Left kidney (tissue), 8 donors: ENCODE results near the gene REEP1. TPM values are rescaled to one million over a fixed set of nuclear protein-coding genes. Genes with fewer than 3 reads are reported as not detected.

Source experiments
- DNase-seq: peaks from one replicate; pipeline ENCODE4 v3.0.0-alpha.2; 2013
- long read RNA-seq, 8 donors: transcript quantifications; one replicate each; lab custom pipeline, GENCODE V29; 2026
- polyA plus RNA-seq: library from polyadenylated mRNA; unstranded; fragments of 120-200 nt; gene quantifications from one replicate; pipeline ENCODE4 v1.2.1, GENCODE V29; 2013; ENCODE audit not compliant: insufficient read length

REEP1 gene
- 3.5 TPM for polyA plus RNA-seq
- long read RNA-seq, donor 1, partial matches to known transcripts = 0 of 1 reads
- long read RNA-seq, donor 1, other reads (novel, unspliced or antisense) = 0 of 1 reads
- long read RNA-seq, donor 2, partial matches to known transcripts = 22 of 24 reads
- long read RNA-seq, donor 2, other reads (novel, unspliced or antisense) = 0 of 24 reads
- long read RNA-seq, donor 3 = 0 reads
- long read RNA-seq, donor 4 = 0 reads
- long read RNA-seq, donor 5, partial matches to known transcripts = 0 of 2 reads
- long read RNA-seq, donor 5, other reads (novel, unspliced or antisense) = 0 of 2 reads
- long read RNA-seq, donor 6, partial matches to known transcripts = 0 of 1 reads
- long read RNA-seq, donor 6, other reads (novel, unspliced or antisense) = 0 of 1 reads
- long read RNA-seq, donor 7, partial matches to known transcripts = 0 of 1 reads
- long read RNA-seq, donor 7, other reads (novel, unspliced or antisense) = 0 of 1 reads
- long read RNA-seq, donor 8 = 0 reads

GRCh38 chr2:86337244-86337835 lies at the start of gene REEP1:
Gene REEP1, minus strand, starts transcription at chr2:86337626. Its CDS starts 116 bp downstream, at chr2:86337510.
- DNase-seq = no peak

- no peak for DNase-seq
Observed at GRCh38 chr2:86383844-86384243, 46.4 kb upstream of the REEP1 start.

GRCh38 chr2:86382698-86383097 lies 45.3 kb upstream of the REEP1 start:
- DNase-seq = no peak

- no peak for DNase-seq
Observed at GRCh38 chr2:86382108-86382507, 44.7 kb upstream of the REEP1 start.

- DNase-seq = no peak
Observed at GRCh38 chr2:86378469-86378868, 41.0 kb upstream of the REEP1 start.

GRCh38 chr2:86375623-86376022 lies 38.2 kb upstream of the REEP1 start:
- DNase-seq = no peak

- DNase-seq = no peak
Observed at GRCh38 chr2:86372641-86373502, 35.4 kb upstream of the REEP1 start.

- no peak for DNase-seq
Observed at GRCh38 chr2:86372133-86372532, 34.7 kb upstream of the REEP1 start.

GRCh38 chr2:86371527-86371926 lies 34.1 kb upstream of the REEP1 start:
- no peak for DNase-seq

- DNase-seq = no peak
Observed at GRCh38 chr2:86370579-86370978, 33.2 kb upstream of the REEP1 start.

GRCh38 chr2:86368161-86368824 lies 30.9 kb upstream of the REEP1 start:
- DNase-seq = peak; percentile 51

- no peak for DNase-seq
Observed at GRCh38 chr2:86367499-86367777, 30.0 kb upstream of the REEP1 start.

- DNase-seq = no peak
Observed at GRCh38 chr2:86366651-86367498, 29.4 kb upstream of the REEP1 start.

- no peak for DNase-seq
Observed at GRCh38 chr2:86364894-86365293, 27.5 kb upstream of the REEP1 start.

GRCh38 chr2:86360776-86361175 lies 23.4 kb upstream of the REEP1 start:
- DNase-seq = no peak

GRCh38 chr2:86358957-86359356 lies 21.5 kb upstream of the REEP1 start:
- no peak for DNase-seq

GRCh38 chr2:86357392-86357963 lies 20.1 kb upstream of the REEP1 start:
- DNase-seq = no peak

GRCh38 chr2:86352727-86353221 lies 15.3 kb upstream of the REEP1 start:
- no peak for DNase-seq

GRCh38 chr2:86352137-86352726 lies 14.8 kb upstream of the REEP1 start:
- DNase-seq = no peak

GRCh38 chr2:86350751-86351150 lies 13.3 kb upstream of the REEP1 start:
- DNase-seq = no peak
